HCEC 1CT (cell line): Measurements from ENCODE around the gene SLC10A7.

Experiments
- DNase-seq: peaks from one replicate; pipeline ENCODE4 v3.0.0-alpha.2; 2017

The SLC10A7 gene

GRCh38 chr4:146521541-146522097 is at the start of gene SLC10A7:
Gene SLC10A7 (minus strand): TSS chr4:146521940. CDS start chr4:146521717, 223 bp downstream.
- peak; percentile 51 for DNase-seq

GRCh38 chr4:146567396-146567795 is 45.7 kb upstream of the SLC10A7 start:
- DNase-seq: no peak

- no peak for DNase-seq
These were observed 42.8 kb upstream of the SLC10A7 start for GRCh38 chr4:146564492-146564891.

GRCh38 chr4:146550161-146550560 is 28.4 kb upstream of the SLC10A7 start:
- DNase-seq: no peak

GRCh38 chr4:146548443-146548842 is 26.7 kb upstream of the SLC10A7 start:
- DNase-seq: no peak

- DNase-seq: peak; percentile 35
These were observed 23.4 kb upstream of the SLC10A7 start for GRCh38 chr4:146545102-146545501.

- no peak for DNase-seq
These were observed 12.4 kb upstream of the SLC10A7 start for GRCh38 chr4:146534178-146534577.

- DNase-seq: no peak
These were observed 4.0 kb upstream of the SLC10A7 start for GRCh38 chr4:146525754-146526153.

- no peak for DNase-seq
These were observed 2.9 kb upstream of the SLC10A7 start for GRCh38 chr4:146524663-146525062.

- DNase-seq: no peak
These were observed 1.1 kb upstream of the SLC10A7 start for GRCh38 chr4:146522869-146523205.

GRCh38 chr4:146522098-146522868 is 543 bp upstream of the SLC10A7 start:
- peak; percentile 70 for DNase-seq

GRCh38 chr4:146520896-146521540 is 722 bp downstream of the SLC10A7 start:
- peak; percentile 52 for DNase-seq

- DNase-seq: no peak
These were observed 6.9 kb downstream of the SLC10A7 start for GRCh38 chr4:146514651-146515357.

GRCh38 chr4:146513548-146513947 is 8.2 kb downstream of the SLC10A7 start:
- DNase-seq: no peak

- DNase-seq: no peak
These were observed 10.4 kb downstream of the SLC10A7 start for GRCh38 chr4:146511381-146511780.

- no peak for DNase-seq
These were observed 10.8 kb downstream of the SLC10A7 start for GRCh38 chr4:146510942-146511341.

GRCh38 chr4:146508229-146508939 is 13.4 kb downstream of the SLC10A7 start:
- DNase-seq: no peak

GRCh38 chr4:146507632-146508031 is 14.1 kb downstream of the SLC10A7 start:
- DNase-seq: no peak

GRCh38 chr4:146506272-146506671 is 15.5 kb downstream of the SLC10A7 start:
- no peak for DNase-seq

- DNase-seq: no peak
These were observed 21.5 kb downstream of the SLC10A7 start for GRCh38 chr4:146500216-146500615.

GRCh38 chr4:146498291-146498690 is 23.4 kb downstream of the SLC10A7 start:
- DNase-seq: no peak

- peak; percentile 15 for DNase-seq
These were observed 26.5 kb downstream of the SLC10A7 start for GRCh38 chr4:146495269-146495668.

- DNase-seq: no peak
These were observed 27.6 kb downstream of the SLC10A7 start for GRCh38 chr4:146494143-146494542.
